ES-I3 (cell line): Measurements from ENCODE around the gene HHLA2.
"Not testable (repeated sequence)": the region's sequence is repeated elsewhere in the genome, so short reads cannot be mapped to it uniquely, and the experiment has no call there.

Experiments used
- H3K36me3 ChIP-seq: 2 replicates; pipeline ENCODE4 v1.6.1; 2013; ENCODE audit warnings: mild to moderate bottlenecking, low read length, control low read depth, moderate library complexity; ENCODE audit not compliant: insufficient read depth
- H3K4me1 ChIP-seq: 2 replicates; pipeline ENCODE4 v1.6.1; 2013; ENCODE audit warnings: mild to moderate bottlenecking, control low read depth, low read length; ENCODE audit not compliant: insufficient read depth
- H3K9ac ChIP-seq: 2 replicates; pipeline ENCODE4 v1.6.1; 2013; ENCODE audit warnings: low read depth, mild to moderate bottlenecking, low read length, moderate library complexity
- H3K9me3 ChIP-seq: 2 replicates; pipeline ENCODE4 v1.6.1; 2013; ENCODE audit warnings: mild to moderate bottlenecking, low read length, moderate library complexity; ENCODE audit not compliant: control insufficient read depth, insufficient read depth

The HHLA2 gene, protein sequence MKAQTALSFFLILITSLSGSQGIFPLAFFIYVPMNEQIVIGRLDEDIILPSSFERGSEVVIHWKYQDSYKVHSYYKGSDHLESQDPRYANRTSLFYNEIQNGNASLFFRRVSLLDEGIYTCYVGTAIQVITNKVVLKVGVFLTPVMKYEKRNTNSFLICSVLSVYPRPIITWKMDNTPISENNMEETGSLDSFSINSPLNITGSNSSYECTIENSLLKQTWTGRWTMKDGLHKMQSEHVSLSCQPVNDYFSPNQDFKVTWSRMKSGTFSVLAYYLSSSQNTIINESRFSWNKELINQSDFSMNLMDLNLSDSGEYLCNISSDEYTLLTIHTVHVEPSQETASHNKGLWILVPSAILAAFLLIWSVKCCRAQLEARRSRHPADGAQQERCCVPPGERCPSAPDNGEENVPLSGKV

DNA sequence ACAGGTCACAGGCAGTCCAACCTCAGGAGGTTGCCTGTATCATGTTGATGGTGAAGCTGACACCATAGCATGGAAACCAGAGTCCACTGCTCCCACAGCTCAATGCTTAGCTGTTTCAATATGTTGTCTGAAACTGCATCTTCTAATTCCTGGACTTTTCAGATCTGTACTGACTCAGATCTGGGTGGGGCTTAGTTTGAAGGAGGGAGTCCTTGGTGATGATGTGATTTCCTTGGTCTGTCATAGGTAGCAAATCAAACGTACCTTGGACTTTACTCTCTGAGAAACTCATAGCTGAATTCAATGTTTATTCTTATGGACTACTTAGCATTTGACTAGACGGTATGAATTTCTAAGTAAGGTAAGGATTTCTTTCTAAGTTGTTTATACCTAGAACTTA, at the start of gene HHLA2:
HHLA2 (plus strand) TSS at position 310 of the 400 bp plus-strand sequence. CDS start 55,266 bp downstream, outside the sequence.
- no peaks in the 10 kb centered on the region for H3K9me3 ChIP-seq
- peaks cover 11% of the 10 kb centered on the region; the same call in 1 of the 2 replicates for H3K4me1 ChIP-seq
- H3K36me3 ChIP-seq = no peaks in the 10 kb centered on the region
- H3K9ac ChIP-seq = no peak within 1 kb of the TSS

DNA sequence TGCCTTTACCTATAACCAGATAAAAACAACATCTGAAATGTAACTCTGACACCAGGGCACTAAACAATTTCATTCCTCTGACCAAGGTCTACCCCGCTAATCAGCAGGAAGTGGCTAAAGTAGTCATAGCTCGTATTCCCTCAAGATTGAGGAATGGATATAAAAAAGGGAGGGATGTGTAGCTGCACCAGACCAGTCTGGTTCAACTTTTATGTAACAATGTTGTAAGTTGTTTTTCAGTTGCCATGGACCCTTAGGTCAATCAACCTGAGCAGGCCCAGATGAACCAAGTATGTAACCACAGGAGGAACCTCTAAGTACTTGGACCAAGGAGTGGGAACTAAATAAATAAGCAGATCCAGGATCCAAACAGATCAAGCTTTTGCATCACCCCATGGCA, 45.7 kb upstream of the HHLA2 start:
- Histone ChIP-seq H3K9me3 (no peaks in the 10 kb centered on the region; the same call in 1 of the 2 replicates), H3K9ac (no peak overlapping the region), H3K4me1 (no peaks in the 10 kb centered on the region), H3K36me3 (no peaks in the 10 kb centered on the region)

DNA sequence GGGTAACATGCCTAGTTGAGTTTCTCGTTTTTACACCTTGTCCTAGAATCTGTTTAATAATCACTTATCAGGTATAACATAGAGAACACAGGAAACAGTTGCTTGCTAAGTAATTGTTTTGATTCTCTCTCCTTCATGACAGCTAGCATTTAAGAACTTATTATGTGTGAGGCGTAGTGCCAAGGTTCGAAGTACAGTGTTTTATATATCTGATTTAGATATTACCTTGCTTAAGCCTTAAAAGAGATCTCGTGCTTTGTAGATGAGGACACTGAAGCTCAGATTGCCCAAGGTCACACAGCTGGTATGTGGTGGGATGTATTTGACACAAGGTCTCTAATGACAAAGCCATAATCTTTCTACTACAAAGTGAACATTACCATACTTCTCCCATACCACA, 45.1 kb upstream of the HHLA2 start:
- Histone ChIP-seq H3K4me1 (no peaks in the 10 kb centered on the region), H3K9me3 (no peaks in the 10 kb centered on the region; the same call in 1 of the 2 replicates), H3K9ac (no peak overlapping the region), H3K36me3 (no peaks in the 10 kb centered on the region)

DNA sequence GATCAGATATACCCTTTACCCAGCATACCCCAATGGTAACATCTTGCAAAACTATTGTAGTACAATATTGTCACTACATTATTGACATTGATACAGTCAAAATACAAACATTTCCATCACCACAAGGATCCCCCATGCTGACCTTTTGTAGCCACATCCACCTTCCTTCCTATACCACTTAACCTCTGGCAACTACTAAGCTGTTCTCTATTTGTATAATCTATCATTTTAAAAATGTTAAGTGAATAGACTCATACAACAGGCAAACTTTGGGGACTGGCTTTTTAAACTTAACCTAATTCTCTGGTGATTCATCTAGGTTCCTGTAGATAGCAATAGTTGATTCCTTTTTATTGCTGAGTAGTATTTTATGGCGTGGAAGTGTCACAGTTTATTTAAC, 44.5 kb upstream of the HHLA2 start:
- Histone ChIP-seq H3K9ac (no peak overlapping the region), H3K4me1 (no peaks in the 10 kb centered on the region), H3K9me3 (no peaks in the 10 kb centered on the region; the same call in 1 of the 2 replicates), H3K36me3 (no peaks in the 10 kb centered on the region)

DNA sequence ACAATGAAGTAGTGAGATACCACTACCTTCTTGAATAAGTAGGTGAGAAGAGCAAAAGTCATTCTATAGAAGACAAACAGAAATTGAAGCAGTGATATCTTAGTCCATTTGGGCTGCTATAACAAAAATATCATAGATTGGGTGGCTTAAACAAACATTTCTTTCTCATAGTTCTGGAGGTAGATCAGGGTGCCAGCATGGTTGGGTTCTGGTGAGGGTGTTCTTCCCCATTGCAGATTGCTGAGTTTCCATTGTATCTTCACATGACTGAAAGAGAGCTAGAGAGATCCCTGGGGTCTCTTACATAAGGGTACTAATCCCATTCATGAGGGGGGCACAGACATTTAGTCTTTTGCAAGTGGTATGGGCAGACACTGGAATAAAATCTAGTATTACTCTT, 41.2 kb upstream of the HHLA2 start:
- Histone ChIP-seq H3K9ac (no peak overlapping the region), H3K36me3 (no peaks in the 10 kb centered on the region), H3K4me1 (no peaks in the 10 kb centered on the region), H3K9me3 (no peaks in the 10 kb centered on the region; the same call in 1 of the 2 replicates)

DNA sequence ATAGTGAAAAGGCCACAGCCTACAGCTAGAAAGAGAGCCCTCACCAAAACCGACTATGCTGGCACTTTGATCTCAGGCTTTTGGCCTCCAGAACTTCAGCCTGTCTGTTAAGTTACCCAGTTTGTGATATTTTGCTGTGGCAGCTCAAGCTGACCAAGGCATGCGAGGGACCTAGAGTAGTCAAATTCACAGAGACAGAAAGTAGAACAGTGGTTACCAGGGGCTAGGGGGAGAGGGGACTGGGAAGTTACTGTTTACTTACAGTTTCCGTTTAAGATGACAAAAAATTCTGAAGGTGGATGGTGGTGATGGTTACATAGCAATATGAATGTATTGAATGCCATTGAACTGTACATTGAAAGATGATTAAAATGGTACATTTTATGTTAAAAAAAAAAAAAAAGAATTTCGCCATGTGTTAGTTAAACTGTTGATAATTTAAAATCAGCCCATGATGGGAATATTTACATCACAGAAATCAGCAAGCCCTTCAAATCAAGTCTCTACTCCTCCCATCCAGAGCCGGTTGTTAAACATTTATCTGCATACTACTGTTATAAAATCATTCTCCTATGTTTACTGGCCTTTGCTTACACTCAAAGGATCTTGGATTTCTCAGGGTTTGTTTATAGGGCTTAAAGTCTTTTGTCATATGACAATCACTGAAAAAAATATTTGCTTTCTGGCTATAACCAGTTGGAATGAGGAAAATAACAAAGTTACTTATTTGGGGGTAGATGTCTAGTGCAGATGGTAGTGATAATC, 31.6 kb upstream of the HHLA2 start:
- H3K36me3 ChIP-seq, H3K4me1 ChIP-seq, H3K9ac ChIP-seq, H3K9me3 ChIP-seq: not testable (repeated sequence)

DNA sequence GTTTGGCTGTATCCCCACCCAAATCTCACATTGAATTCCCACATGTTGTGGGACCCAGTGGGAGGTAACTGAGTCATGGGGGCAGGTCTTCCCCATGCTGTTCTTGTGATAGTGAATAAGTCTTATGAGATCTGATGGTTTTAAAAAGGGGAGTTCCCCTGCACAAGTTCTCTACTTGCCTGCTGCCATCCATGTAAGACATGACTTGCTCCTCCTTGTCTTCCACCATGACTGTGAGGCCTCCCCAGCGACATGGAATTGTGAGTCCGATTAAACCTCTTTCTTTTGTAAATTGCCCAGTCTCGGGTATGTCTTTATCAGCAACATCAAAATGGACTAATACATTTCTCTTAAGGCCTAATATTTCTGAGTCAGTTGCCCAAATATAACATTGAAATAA, 28.1 kb upstream of the HHLA2 start:
- H3K4me1 ChIP-seq, H3K36me3 ChIP-seq, H3K9me3 ChIP-seq, H3K9ac ChIP-seq: not testable (repeated sequence)

DNA sequence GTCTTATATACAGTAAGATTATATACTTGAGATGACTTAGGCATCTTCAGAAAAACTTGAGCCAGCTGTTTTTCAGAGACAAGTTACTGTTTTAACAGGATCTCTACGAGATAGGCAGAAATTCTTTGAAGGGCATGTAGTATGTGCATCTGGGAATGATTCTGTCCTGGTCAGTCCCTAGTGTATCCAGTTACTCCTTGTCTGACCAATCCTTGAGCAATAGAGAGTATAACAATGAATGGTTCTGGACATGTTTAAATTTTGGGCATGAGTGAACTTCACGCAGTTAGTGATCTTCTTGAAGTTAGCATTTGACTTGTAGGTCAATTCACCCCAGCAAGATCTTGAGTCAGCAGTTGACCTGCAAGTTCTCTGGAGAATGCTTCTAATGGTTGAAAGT, 24.7 kb upstream of the HHLA2 start:
- no peaks in the 10 kb centered on the region for H3K4me1 ChIP-seq

DNA sequence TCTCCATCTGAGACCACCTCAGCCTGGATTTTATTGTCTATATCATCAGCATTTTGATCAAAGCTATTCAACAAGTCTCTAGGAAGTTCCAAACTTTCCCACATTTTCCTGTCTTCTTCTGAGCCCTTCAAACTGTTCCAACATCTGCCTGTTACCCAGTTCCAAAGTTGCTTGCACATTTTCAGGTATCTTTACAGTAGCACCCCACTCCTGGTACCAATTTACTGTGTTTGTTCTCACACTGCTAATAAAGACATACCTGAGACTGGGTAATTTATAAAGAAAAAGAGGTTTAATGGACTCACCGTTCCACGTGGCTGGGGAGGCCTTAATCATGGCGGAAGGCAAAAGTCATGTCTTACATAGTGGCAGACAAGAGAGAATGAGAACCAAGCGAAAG, 17.3 kb upstream of the HHLA2 start:
- not testable (repeated sequence) for H3K9ac ChIP-seq, H3K9me3 ChIP-seq, H3K4me1 ChIP-seq, H3K36me3 ChIP-seq

More for the DNA sequence above, 24.7 kb upstream of the HHLA2 start:
- Histone ChIP-seq H3K9me3 (no peaks in the 10 kb centered on the region), H3K36me3 (no peaks in the 10 kb centered on the region), H3K9ac (no peak overlapping the region)

DNA sequence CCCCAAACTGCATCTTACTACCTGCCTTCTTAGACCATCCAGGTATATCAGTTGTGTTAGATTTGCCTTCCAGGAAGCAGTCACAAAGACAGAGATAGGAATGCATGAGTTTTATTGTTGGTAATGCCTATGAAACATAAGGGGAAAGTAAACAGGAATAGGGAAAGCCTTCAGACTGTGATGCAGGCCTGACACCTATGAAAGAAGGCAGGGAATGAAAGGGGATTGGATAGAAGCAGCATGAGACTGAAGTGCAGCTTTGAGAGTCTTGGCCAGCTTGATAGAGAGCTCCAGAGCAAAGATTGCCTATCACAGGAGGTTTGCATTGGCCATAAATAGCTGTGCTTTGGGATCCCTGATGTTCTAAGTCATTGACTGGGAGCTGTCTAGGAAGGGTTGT, 15.9 kb upstream of the HHLA2 start:
- H3K9me3 ChIP-seq = no peaks in the 10 kb centered on the region; the same call in 1 of the 2 replicates
- H3K9ac ChIP-seq = no peak overlapping the region
- no peaks in the 10 kb centered on the region for H3K36me3 ChIP-seq
- H3K4me1 ChIP-seq = no peaks in the 10 kb centered on the region

DNA sequence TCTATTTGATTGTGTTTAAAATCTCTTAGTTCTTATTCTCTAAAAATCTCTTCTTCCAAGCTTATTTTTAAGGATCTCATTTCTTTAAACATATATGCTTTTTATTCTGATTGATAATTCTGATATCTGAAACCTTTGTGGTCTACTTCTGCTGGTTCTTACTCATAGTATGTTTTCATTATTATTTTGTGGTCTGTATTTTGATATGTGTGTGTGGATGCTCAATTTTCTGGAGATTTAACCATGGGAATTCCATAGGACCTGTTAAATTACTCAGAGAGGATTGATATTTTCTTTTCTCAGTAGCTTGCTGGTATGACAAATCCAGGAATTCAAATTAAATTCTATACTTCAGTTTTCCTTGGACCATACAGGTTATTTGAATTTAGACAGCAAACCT, 14.7 kb upstream of the HHLA2 start:
- Histone ChIP-seq H3K9me3 (no peaks in the 10 kb centered on the region; the same call in 1 of the 2 replicates), H3K9ac (no peak overlapping the region), H3K36me3 (no peaks in the 10 kb centered on the region), H3K4me1 (no peaks in the 10 kb centered on the region)

DNA sequence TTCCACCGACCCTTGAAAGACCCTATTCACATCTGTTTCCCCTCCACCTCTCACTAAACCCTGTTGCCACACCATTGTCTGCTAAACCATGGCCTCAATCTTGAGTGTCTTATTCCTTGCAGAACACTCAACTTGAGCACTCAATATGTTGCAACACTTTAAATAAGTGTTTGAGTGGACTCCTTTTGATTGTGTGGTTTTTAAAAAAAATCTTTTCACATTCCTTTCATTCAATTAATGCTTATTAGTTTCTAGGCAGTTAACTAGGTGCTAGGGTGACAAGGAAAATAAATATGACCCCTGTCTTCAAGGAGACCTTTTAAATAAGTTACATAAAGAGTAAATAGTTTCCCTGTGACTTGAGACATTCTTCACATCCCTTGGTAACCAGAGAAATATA, 13.3 kb upstream of the HHLA2 start:
- no peak overlapping the region for H3K9ac ChIP-seq
- H3K9me3 ChIP-seq = no peaks in the 10 kb centered on the region
- H3K4me1 ChIP-seq = no peaks in the 10 kb centered on the region
- no peaks in the 10 kb centered on the region for H3K36me3 ChIP-seq

DNA sequence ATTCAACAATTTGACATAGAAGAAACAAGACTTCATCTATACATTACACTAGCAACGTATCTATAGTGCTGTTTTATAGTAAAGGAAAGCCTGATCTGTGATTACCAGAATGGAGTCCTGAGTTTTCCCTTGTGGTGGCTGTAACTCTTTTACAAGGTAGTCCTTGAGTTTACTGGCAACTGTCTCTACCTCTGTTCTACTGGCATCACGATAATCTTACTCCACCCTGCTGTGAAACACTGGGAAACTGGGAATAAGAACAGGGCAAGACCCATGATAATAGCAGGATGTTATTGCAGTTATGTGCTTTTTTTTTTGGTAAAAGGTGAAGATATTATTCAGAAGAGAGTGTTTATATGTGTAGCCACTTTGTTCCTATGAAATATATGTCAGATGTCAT, 12.4 kb upstream of the HHLA2 start:
- no peak overlapping the region for H3K9ac ChIP-seq
- no peaks in the 10 kb centered on the region for H3K9me3 ChIP-seq
- no peaks in the 10 kb centered on the region for H3K36me3 ChIP-seq
- no peaks in the 10 kb centered on the region for H3K4me1 ChIP-seq

DNA sequence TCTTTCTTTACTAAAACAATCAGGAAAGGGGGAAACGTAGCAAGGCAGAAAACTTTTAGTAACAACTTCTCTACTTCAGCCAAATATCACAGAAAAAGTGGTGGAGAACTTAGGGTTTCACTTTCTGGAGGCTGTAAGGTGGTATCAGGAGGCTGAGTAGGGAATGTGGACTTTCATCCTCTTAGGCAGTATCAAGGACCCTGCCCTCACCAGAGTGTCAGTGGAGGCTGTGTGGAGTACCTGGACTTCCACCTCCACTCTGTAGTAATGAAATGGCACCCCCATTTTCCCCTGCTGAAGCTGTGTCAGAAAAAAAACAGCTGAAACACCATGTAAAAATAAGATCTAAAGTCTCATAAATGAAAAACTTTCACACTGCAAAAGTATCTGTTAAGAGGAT, 11.2 kb upstream of the HHLA2 start:
- no peak overlapping the region for H3K9ac ChIP-seq
- H3K36me3 ChIP-seq = no peaks in the 10 kb centered on the region
- H3K4me1 ChIP-seq = no peaks in the 10 kb centered on the region
- H3K9me3 ChIP-seq = no peaks in the 10 kb centered on the region

DNA sequence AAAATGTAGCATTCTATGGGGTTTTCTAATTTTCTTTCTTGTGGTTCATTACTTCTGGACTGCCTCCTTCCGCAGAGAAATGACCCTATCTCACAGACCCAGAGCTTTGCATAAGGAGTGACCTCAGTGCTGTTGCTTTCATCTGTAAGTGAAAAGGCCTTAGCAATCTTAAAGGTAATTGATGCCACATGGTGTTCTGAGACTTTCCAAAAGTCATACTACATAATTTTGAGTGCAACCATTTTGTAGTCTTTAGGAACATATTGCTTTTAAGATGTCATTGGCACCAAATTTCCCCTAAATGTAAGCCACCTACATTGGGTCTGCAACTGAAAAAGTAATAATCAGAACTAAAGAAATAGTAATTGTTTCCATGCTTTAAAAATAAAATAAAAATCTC, 9.2 kb upstream of the HHLA2 start:
- no peaks in the 10 kb centered on the region for H3K4me1 ChIP-seq
- H3K9me3 ChIP-seq = no peaks in the 10 kb centered on the region
- H3K9ac ChIP-seq = no peak overlapping the region
- no peaks in the 10 kb centered on the region for H3K36me3 ChIP-seq
